DMS114 treated with DMSO at 0.1 percent for 48 hours (cell line): ENCODE data around the gene CKMT1B.
"Not testable (repeated sequence)": the region's sequence is repeated elsewhere in the genome, so short reads cannot be mapped to it uniquely, and the experiment has no call there.

ENCODE experiments used
- DNase-seq: peaks from one replicate; lab custom pipeline; 2025; ENCODE audit not compliant: unreplicated experiment; lab: John Stamatoyannopoulos, UW

The CKMT1B gene

GRCh38 chr15:43593328-43594190 is at the start of gene CKMT1B:
Gene CKMT1B, plus strand, starts transcription at chr15:43594027. Its CDS starts 192 bp downstream, at chr15:43594219.
- DNase-seq = not testable (repeated sequence)

GRCh38 chr15:43544266-43544665 is 49.6 kb upstream of the CKMT1B start:
- no peak for DNase-seq

- no peak for DNase-seq
These were observed 48.4 kb upstream of the CKMT1B start for GRCh38 chr15:43545426-43545825.

- DNase-seq = no peak
These were observed 46.3 kb upstream of the CKMT1B start for GRCh38 chr15:43547539-43547938.

GRCh38 chr15:43550527-43551363 is 43.1 kb upstream of the CKMT1B start:
- DNase-seq = no peak

GRCh38 chr15:43552256-43552655 is 41.6 kb upstream of the CKMT1B start:
- DNase-seq = no peak

GRCh38 chr15:43552986-43553385 is 40.8 kb upstream of the CKMT1B start:
- no peak for DNase-seq

- DNase-seq = not testable (repeated sequence)
These were observed 31.1 kb upstream of the CKMT1B start for GRCh38 chr15:43562753-43563152.

GRCh38 chr15:43563793-43564192 is 30.0 kb upstream of the CKMT1B start:
- not testable (repeated sequence) for DNase-seq

- DNase-seq = not testable (repeated sequence)
These were observed 27.2 kb upstream of the CKMT1B start for GRCh38 chr15:43566615-43567014.

- not testable (repeated sequence) for DNase-seq
These were observed 19.2 kb upstream of the CKMT1B start for GRCh38 chr15:43574607-43575006.

- DNase-seq = not testable (repeated sequence)
These were observed 3.9 kb upstream of the CKMT1B start, which contains the start of gene PPIP5K1 for GRCh38 chr15:43589778-43590466. Gene PPIP5K1, minus strand, starts transcription at chr15:43590208. Its CDS starts 5,704 bp downstream, at chr15:43584504.

- DNase-seq = not testable (repeated sequence)
These were observed 986 bp upstream of the CKMT1B start for GRCh38 chr15:43592841-43593240.

GRCh38 chr15:43599131-43599530 is 5.3 kb downstream of the CKMT1B start:
- not testable (repeated sequence) for DNase-seq

GRCh38 chr15:43600200-43600599 is 6.4 kb downstream of the CKMT1B start:
- not testable (repeated sequence) for DNase-seq

GRCh38 chr15:43602233-43602632 is 8.4 kb downstream of the CKMT1B start:
- DNase-seq = not testable (repeated sequence)

- not testable (repeated sequence) for DNase-seq
These were observed 23.9 kb downstream of the CKMT1B start for GRCh38 chr15:43617750-43618149.

- not testable (repeated sequence) for DNase-seq
These were observed 24.9 kb downstream of the CKMT1B start, which contains the start of gene STRC for GRCh38 chr15:43618700-43619099. Gene STRC, minus strand, starts transcription at chr15:43618800. Its CDS starts 78 bp downstream, at chr15:43618722.

GRCh38 chr15:43622068-43622799 is 28.4 kb downstream of the CKMT1B start:
- not testable (repeated sequence) for DNase-seq

GRCh38 chr15:43625106-43625505 is 31.3 kb downstream of the CKMT1B start:
- DNase-seq = no peak
